Uterus (tissue), 2 donors: ENCODE measurements around the gene ADAMTS19.

Experiments
- POLR2A ChIP-seq, 2 donors: fragments of 450-650 bp; IDR thresholded peaks; one replicate each; pipeline ENCODE4 v1.6.1; 2016; ENCODE audit warnings: antibody characterized with exemption in 2 of 2, mild to moderate bottlenecking in 1 of 2, moderate library complexity in 1 of 2
- TF ChIP-seq, protein P1 (sequence below), 4 experiments: fragments of 200-600 bp in 2 of 4; fragments of 450-650 bp in 2 of 4; sonication (generic) in 2 of 4; IDR thresholded peaks; one replicate each; pipeline ENCODE4 v1.5.1; 2016 to 2019; ENCODE audit warnings: antibody characterized with exemption in 4 of 4, mild to moderate bottlenecking in 2 of 4, moderate library complexity in 1 of 4

GRCh38 chr5:129465776-129466344 lies 5.8 kb downstream of the ADAMTS19 start:
- TF ChIP-seq, protein P1, sequence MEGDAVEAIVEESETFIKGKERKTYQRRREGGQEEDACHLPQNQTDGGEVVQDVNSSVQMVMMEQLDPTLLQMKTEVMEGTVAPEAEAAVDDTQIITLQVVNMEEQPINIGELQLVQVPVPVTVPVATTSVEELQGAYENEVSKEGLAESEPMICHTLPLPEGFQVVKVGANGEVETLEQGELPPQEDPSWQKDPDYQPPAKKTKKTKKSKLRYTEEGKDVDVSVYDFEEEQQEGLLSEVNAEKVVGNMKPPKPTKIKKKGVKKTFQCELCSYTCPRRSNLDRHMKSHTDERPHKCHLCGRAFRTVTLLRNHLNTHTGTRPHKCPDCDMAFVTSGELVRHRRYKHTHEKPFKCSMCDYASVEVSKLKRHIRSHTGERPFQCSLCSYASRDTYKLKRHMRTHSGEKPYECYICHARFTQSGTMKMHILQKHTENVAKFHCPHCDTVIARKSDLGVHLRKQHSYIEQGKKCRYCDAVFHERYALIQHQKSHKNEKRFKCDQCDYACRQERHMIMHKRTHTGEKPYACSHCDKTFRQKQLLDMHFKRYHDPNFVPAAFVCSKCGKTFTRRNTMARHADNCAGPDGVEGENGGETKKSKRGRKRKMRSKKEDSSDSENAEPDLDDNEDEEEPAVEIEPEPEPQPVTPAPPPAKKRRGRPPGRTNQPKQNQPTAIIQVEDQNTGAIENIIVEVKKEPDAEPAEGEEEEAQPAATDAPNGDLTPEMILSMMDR (IDR thresholded peaks at IDR 0.05), result no peak
- TF ChIP-seq POLR2A (IDR thresholded peaks at IDR 0.05), result no peak
